Caco-2 (cell line): Measurements from ENCODE around the gene MYO10. TPM values are rescaled to one million over a fixed set of nuclear protein-coding genes. Genes with fewer than 3 reads are reported as not detected.

ENCODE experiments used
- BruUV-seq: library from RNA; stranded (reverse); fragments of 400-500 nt; replicated peaks from 2 replicates; lab custom pipeline; 2021; lab: Mats Ljungman, UMichigan
- CTCF ChIA-PET: fragments of 300-600 bp; sonication (Branson Sonifier 250); formaldehyde crosslinking; loops from one replicate; lab custom pipeline; 2022; ENCODE audit warnings: antibody characterized with exemption; lab: Charles Lee
- POLR2A ChIA-PET: fragments of 300-600 bp; sonication (Branson Sonifier 250); formaldehyde crosslinking; loops from one replicate; lab custom pipeline; 2022; ENCODE audit warnings: antibody characterized with exemption; lab: Charles Lee
- DNase-seq, 2 experiments: peaks; one replicate each; pipeline versions ENCODE4 v3.0.0 to v3.0.0-alpha.2; 2020 to 2022
- H3K27me3 ChIP-seq: replicated peaks from 2 replicates; pipeline ENCODE4 v1.6.0; 2011; ENCODE audit warnings: low read length; ENCODE audit not compliant: control insufficient read depth, insufficient read depth
- H3K36me3 ChIP-seq: 2 replicates; pipeline ENCODE4 v1.5.1; 2011; ENCODE audit warnings: low read length; ENCODE audit not compliant: control insufficient read depth, insufficient read depth
- H3K4me1 ChIP-seq: fragments of 250-450 bp; sonication (Bioruptor Pico); 2 replicates; pipeline ENCODE4 v1.5.1; 2020; ENCODE audit warnings: mild to moderate bottlenecking
- H3K4me3 ChIP-seq: 2 replicates; pipeline ENCODE4 v1.5.1; 2011; ENCODE audit warnings: low read depth, mild to moderate bottlenecking, control low read depth, low read length
- H3K9me3 ChIP-seq: fragments of 250-450 bp; sonication (Bioruptor Pico); 2 replicates; pipeline ENCODE4 v1.5.1; 2020; ENCODE audit warnings: mild to moderate bottlenecking, moderate library complexity
- H3K27ac Mint-ChIP-seq: one replicate; pipeline ENCODE4 v1.8.0; 2022; ENCODE audit warnings: mixed read lengths; ENCODE audit not compliant: unreplicated experiment
- H3K27me3 Mint-ChIP-seq: one replicate; pipeline ENCODE4 v1.8.0; 2022; ENCODE audit warnings: mixed read lengths; ENCODE audit not compliant: insufficient read depth, unreplicated experiment
- H3K36me3 Mint-ChIP-seq: one replicate; pipeline ENCODE4 v1.8.0; 2022; ENCODE audit warnings: mild to moderate bottlenecking, mixed read lengths; ENCODE audit not compliant: insufficient read depth, unreplicated experiment
- H3K4me1 Mint-ChIP-seq: one replicate; pipeline ENCODE4 v1.8.0; 2022; ENCODE audit warnings: low read depth, mixed read lengths; ENCODE audit not compliant: unreplicated experiment
- H3K4me3 Mint-ChIP-seq: one replicate; pipeline ENCODE4 v1.8.0; 2022; ENCODE audit warnings: mild to moderate bottlenecking, moderate library complexity, mixed read lengths; ENCODE audit not compliant: unreplicated experiment
- H3K9me3 Mint-ChIP-seq: one replicate; pipeline ENCODE4 v1.8.0; 2022; ENCODE audit warnings: mixed read lengths; ENCODE audit not compliant: unreplicated experiment
- CTCF ChIP-seq, 2 experiments: fragments of 200-600 bp in 1 of 2; IDR thresholded peaks; 1 replicate in 1 of 2; 2 replicates in 1 of 2; pipeline versions ENCODE4 v1.5.1 to v1.8.0; 2011 to 2022; ENCODE audit warnings: antibody characterized with exemption in 1 of 2, control low read depth in 1 of 2, inconsistent platforms in 1 of 2, low read depth in 1 of 2, low read length in 1 of 2, mild to moderate bottlenecking in 1 of 2, moderate library complexity in 1 of 2; ENCODE audit not compliant: insufficient read depth in 1 of 2, severe bottlenecking in 1 of 2, unreplicated experiment in 1 of 2
- intact Hi-C: fragments of 100-400 bp; cut with micrococcal nuclease; formaldehyde crosslinking; loops from one replicate; pipeline ENCODE4 v1.10.0; 2022; ENCODE audit not compliant: unreplicated experiment
- total RNA-seq: library from RNA; stranded (reverse); gene quantifications from 2 replicates; pipeline ENCODE4 v1.2.3, GENCODE V29; 2022

MYO10 gene
- total RNA-seq, 1 experiment from 2014 or later = 67.6 TPM

DNA sequence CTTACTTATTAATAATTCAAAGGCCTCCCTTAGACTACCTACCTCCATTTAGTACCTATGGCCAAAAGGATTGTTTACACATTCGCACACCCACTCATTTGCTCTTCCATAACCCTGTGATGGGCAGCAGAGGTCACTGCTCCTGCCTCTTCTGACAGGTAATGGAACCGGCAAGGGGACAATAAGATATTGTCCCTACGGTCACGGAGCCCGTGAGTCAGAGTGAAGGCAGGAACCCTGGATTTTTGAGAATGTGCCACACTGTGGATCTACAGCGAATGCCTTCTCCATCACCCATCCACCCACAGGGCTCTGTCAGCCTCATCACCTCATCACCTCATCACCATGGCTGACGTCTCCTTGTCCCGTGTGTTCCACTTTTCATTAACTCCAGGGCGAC, 132.3 kb downstream of the MYO10 start:
- BruUV-seq = no TSS peak
- TF ChIP-seq CTCF (IDR thresholded peaks at IDR 0.05; ENCODE audit: insufficient read depth in 1 of 2, low read depth in 1 of 2, low read length in 1 of 2, severe bottlenecking in 1 of 2, unreplicated experiment in 1 of 2) = no peak
- no peak overlapping the region for H3K4me3 Mint-ChIP-seq
- peak overlapping the region; percentile 40 for H3K27ac Mint-ChIP-seq
- ChIA-PET POLR2A (no interaction called here), CTCF (no interaction called here)
- Histone ChIP-seq H3K36me3 (no peaks in the 10 kb centered on the region), H3K4me3 (no peak overlapping the region), H3K27me3 (no peaks in the 10 kb centered on the region), H3K9me3 (no peaks in the 10 kb centered on the region), H3K4me1 (no peaks in the 10 kb centered on the region)
- intact Hi-C loops = no loop called here
- no peaks in the 10 kb centered on the region for H3K9me3 Mint-ChIP-seq
- no peak for DNase-seq
- H3K4me1 Mint-ChIP-seq = peaks cover 17% of the 10 kb centered on the region
- H3K36me3 Mint-ChIP-seq = peaks cover 27% of the 10 kb centered on the region
- no peaks in the 10 kb centered on the region for H3K27me3 Mint-ChIP-seq

- H3K27ac Mint-ChIP-seq = no peak overlapping the region
- no peaks in the 10 kb centered on the region for H3K4me1 ChIP-seq
- intact Hi-C loops = no loop called here
- no peak for TF ChIP-seq CTCF (IDR thresholded peaks at IDR 0.05; ENCODE audit: insufficient read depth in 1 of 2, low read depth in 1 of 2, low read length in 1 of 2, severe bottlenecking in 1 of 2, unreplicated experiment in 1 of 2)
- ChIA-PET CTCF (no interaction called here), POLR2A (no interaction called here)
- H3K27me3 Mint-ChIP-seq = no peaks in the 10 kb centered on the region
- H3K4me3 Mint-ChIP-seq = no peak overlapping the region
- no peaks in the 10 kb centered on the region for H3K9me3 ChIP-seq
- H3K9me3 Mint-ChIP-seq = no peaks in the 10 kb centered on the region
- no peaks in the 10 kb centered on the region for H3K27me3 ChIP-seq
- BruUV-seq = no TSS peak
- H3K4me1 Mint-ChIP-seq = peaks cover 7% of the 10 kb centered on the region
- H3K4me3 ChIP-seq = no peak overlapping the region
- peaks cover 13% of the 10 kb centered on the region for H3K36me3 Mint-ChIP-seq
- H3K36me3 ChIP-seq = no peaks in the 10 kb centered on the region
- DNase-seq = no peak
Measured at GRCh38 chr5:16800477-16800876, 135.6 kb downstream of the MYO10 start.

DNA sequence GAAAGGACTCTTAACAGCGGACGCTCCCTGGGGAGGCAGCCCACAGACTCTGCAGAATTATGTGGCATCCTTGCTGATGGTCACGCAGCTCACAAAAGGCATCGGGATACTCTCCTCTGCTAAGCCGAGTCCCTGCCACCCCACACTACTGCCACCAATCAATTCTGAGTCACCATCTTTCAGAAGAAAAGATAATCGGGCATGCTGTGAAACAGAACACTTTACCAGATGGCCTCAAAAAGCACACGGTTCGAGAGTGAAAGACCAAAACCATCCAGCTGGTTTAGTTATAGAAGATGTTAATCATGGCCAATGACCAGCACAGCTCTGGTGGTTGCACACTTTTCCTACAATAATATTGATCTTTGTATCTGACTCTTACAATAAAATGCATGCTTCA, 136.3 kb downstream of the MYO10 start:
- POLR2A ChIA-PET = no interaction called here
- CTCF ChIA-PET = no interaction called here
- DNase-seq = no peak
- H3K4me1 Mint-ChIP-seq = peaks cover 7% of the 10 kb centered on the region
- H3K9me3 ChIP-seq = no peaks in the 10 kb centered on the region
- H3K36me3 ChIP-seq = no peaks in the 10 kb centered on the region
- no peaks in the 10 kb centered on the region for H3K27me3 ChIP-seq
- no peak overlapping the region for H3K4me3 Mint-ChIP-seq
- H3K27me3 Mint-ChIP-seq = no peaks in the 10 kb centered on the region
- BruUV-seq = no TSS peak
- H3K36me3 Mint-ChIP-seq = peaks cover 18% of the 10 kb centered on the region
- no peak overlapping the region for H3K27ac Mint-ChIP-seq
- intact Hi-C loops = no loop called here
- no peaks in the 10 kb centered on the region for H3K9me3 Mint-ChIP-seq
- TF ChIP-seq CTCF (IDR thresholded peaks at IDR 0.05; ENCODE audit: insufficient read depth in 1 of 2, low read depth in 1 of 2, low read length in 1 of 2, severe bottlenecking in 1 of 2, unreplicated experiment in 1 of 2) = no peak
- no peaks in the 10 kb centered on the region for H3K4me1 ChIP-seq
- no peak overlapping the region for H3K4me3 ChIP-seq
